ENCODE data around the gene SUFU.

The SUFU gene

GRCh38 chr10:102610441-102610887, 106.7 kb downstream of the SUFU start:
- WGBS: 13% methylated on average over 10 of the region's 10 CpGs
- H4K91ac ChIP-seq (ENCODE audit: low read length): no peak overlapping the region
- H2BK5ac ChIP-seq (ENCODE audit: low read depth, low read length, poor library complexity, severe bottlenecking): no peak overlapping the region
- peak; percentile 88 for DNase-seq
- H2BK12ac ChIP-seq (ENCODE audit: low read length in 2 of 2): peak overlapping the region in 1 of 2 experiments; percentile 1
- H2AK5ac ChIP-seq (ENCODE audit: low read length, severe bottlenecking): no peak overlapping the region
- H3K4me1 ChIP-seq (ENCODE audit: control insufficient read depth, insufficient read depth, low read depth, low read length): peaks cover 17% of the 10 kb centered on the region
- no peak overlapping the region for H2BK120ac ChIP-seq (ENCODE audit: low read depth, low read length)
- H4K8ac ChIP-seq (ENCODE audit: low read length): no peak overlapping the region
- H3K18ac ChIP-seq (ENCODE audit: low read depth in 1 of 2, low read length in 2 of 2): peak overlapping the region in 1 of 2 experiments; percentile 75
- no peaks in the 10 kb centered on the region for H3K27me3 ChIP-seq (ENCODE audit: control insufficient read depth in 1 of 2, insufficient read depth in 1 of 2, low read length in 2 of 2)
- H3K27ac ChIP-seq (ENCODE audit: low read length, poor library complexity, severe bottlenecking): no peak overlapping the region
- H3K14ac ChIP-seq (ENCODE audit: low read length in 2 of 2): no peak overlapping the region
- no peak overlapping the region for H3K23ac ChIP-seq (ENCODE audit: low read length in 2 of 2)
- no peak overlapping the region for H3K4me2 ChIP-seq (ENCODE audit: low read length, poor library complexity, severe bottlenecking)
- no peaks in the 10 kb centered on the region for H3K9me3 ChIP-seq (ENCODE audit: control insufficient read depth, low read length)
- no peak overlapping the region for H2BK15ac ChIP-seq (ENCODE audit: low read depth, poor library complexity, severe bottlenecking)
- H3K4ac ChIP-seq (ENCODE audit: low read depth in 1 of 2, low read length in 2 of 2): no peak overlapping the region
- H3K36me3 ChIP-seq (ENCODE audit: control insufficient read depth in 1 of 2, insufficient read depth in 2 of 2, low read depth in 1 of 2, low read length in 2 of 2): peaks cover 8 to 24% of the 10 kb centered on the region in 2 experiments
- H2AFZ ChIP-seq (ENCODE audit: low read depth, low read length): no peak overlapping the region
- H3K9ac ChIP-seq (ENCODE audit: low read length): peak overlapping the region; percentile 1
- H3K79me1 ChIP-seq (replicated peaks; ENCODE audit: low read length, poor library complexity, severe bottlenecking): peaks cover 14% of the 10 kb centered on the region
- H3K4me3 ChIP-seq (ENCODE audit: insufficient read depth in 1 of 2, low read depth in 1 of 2, low read length in 2 of 2): no peak overlapping the region

DNA sequence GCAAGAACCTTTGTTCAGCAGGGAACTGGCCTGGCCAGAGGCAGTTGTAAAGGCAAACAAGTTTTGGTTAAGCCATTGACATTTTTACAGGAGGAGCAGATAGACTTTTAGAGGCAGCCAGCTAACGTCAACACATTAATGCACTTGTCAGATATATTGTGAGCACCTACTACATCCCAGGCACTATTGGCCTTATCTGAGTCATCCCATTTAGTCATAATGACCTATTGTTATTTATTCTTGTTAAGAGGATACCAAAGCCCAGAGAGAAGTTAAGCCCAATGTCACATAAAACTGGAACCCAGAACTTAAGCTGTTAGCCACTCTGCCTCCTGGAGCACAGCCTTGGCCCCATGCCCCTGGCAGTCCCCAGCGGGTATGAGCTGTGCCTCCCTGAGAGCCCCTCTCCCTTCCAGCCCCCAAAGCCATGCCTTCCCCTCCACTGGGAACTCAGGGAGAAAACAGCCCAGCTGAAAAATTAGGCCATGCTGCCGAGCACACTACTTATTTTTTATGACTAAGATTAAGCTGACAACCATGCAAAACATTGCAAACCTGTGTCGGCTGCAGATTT, 107.8 kb downstream of the SUFU start:
- DNase-seq: peak; percentile 66
- peaks cover 14% of the 10 kb centered on the region for H3K79me1 ChIP-seq (replicated peaks; ENCODE audit: low read length, poor library complexity, severe bottlenecking)
- no peak overlapping the region for H3K14ac ChIP-seq (ENCODE audit: low read length in 2 of 2)
- 26% methylated on average over 3 of the region's 4 CpGs for WGBS
- H3K4me1 ChIP-seq (ENCODE audit: control insufficient read depth, insufficient read depth, low read depth, low read length): peaks cover 16% of the 10 kb centered on the region
- no peak overlapping the region for H3K27ac ChIP-seq (ENCODE audit: low read length, poor library complexity, severe bottlenecking)
- H4K8ac ChIP-seq (ENCODE audit: low read length): no peak overlapping the region
- peak overlapping the region; percentile 27 for H2AK5ac ChIP-seq (ENCODE audit: low read length, severe bottlenecking)
- no peak overlapping the region for H3K4me3 ChIP-seq (ENCODE audit: insufficient read depth in 1 of 2, low read depth in 1 of 2, low read length in 2 of 2)
- H2AFZ ChIP-seq (ENCODE audit: low read depth, low read length): no peak overlapping the region
- peak overlapping the region; percentile 15 to 81 for H2BK12ac ChIP-seq (ENCODE audit: low read length in 2 of 2)
- H4K91ac ChIP-seq (ENCODE audit: low read length): peak overlapping the region; percentile 63
- H3K9ac ChIP-seq (ENCODE audit: low read length): no peak overlapping the region
- H2BK5ac ChIP-seq (ENCODE audit: low read depth, low read length, poor library complexity, severe bottlenecking): no peak overlapping the region
- H3K23ac ChIP-seq (ENCODE audit: low read length in 2 of 2): no peak overlapping the region
- no peaks in the 10 kb centered on the region for H3K9me3 ChIP-seq (ENCODE audit: control insufficient read depth, low read length)
- H2BK120ac ChIP-seq (ENCODE audit: low read depth, low read length): no peak overlapping the region
- no peak overlapping the region for H3K4me2 ChIP-seq (ENCODE audit: low read length, poor library complexity, severe bottlenecking)
- no peaks in the 10 kb centered on the region for H3K27me3 ChIP-seq (ENCODE audit: control insufficient read depth in 1 of 2, insufficient read depth in 1 of 2, low read length in 2 of 2)
- H3K36me3 ChIP-seq (ENCODE audit: control insufficient read depth in 1 of 2, insufficient read depth in 2 of 2, low read depth in 1 of 2, low read length in 2 of 2): peaks cover 20 to 35% of the 10 kb centered on the region in 2 experiments
- no peak overlapping the region for H2BK15ac ChIP-seq (ENCODE audit: low read depth, poor library complexity, severe bottlenecking)
- H3K4ac ChIP-seq (ENCODE audit: low read depth in 1 of 2, low read length in 2 of 2): no peak overlapping the region
- peak overlapping the region; percentile 71 to 77 for H3K18ac ChIP-seq (ENCODE audit: low read depth in 1 of 2, low read length in 2 of 2)

DNA sequence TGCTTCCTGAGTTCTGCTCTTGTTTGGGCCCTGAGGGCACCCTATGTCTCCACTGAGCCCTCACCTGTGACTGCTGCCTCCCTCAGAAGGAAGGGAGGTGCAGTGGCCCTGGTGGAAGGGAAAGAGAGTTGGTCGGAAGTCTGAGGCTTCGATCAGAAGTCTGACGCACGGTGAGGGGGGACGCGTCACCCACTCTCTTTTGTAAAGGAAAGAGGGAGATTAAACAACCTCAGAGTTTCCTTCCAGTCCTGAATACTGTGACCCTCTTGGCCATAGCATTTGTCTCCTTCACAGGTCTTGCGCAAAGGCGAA, 109.1 kb downstream of the SUFU start:
- H2BK15ac ChIP-seq (ENCODE audit: low read depth, poor library complexity, severe bottlenecking): no peak overlapping the region
- peaks cover 11% of the 10 kb centered on the region for H3K79me1 ChIP-seq (replicated peaks; ENCODE audit: low read length, poor library complexity, severe bottlenecking)
- no peak overlapping the region for H4K8ac ChIP-seq (ENCODE audit: low read length)
- no peaks in the 10 kb centered on the region for H3K9me3 ChIP-seq (ENCODE audit: control insufficient read depth, low read length)
- no peaks in the 10 kb centered on the region for H3K27me3 ChIP-seq (ENCODE audit: control insufficient read depth in 1 of 2, insufficient read depth in 1 of 2, low read length in 2 of 2)
- peak overlapping the region in 1 of 2 experiments; percentile 4 for H3K4ac ChIP-seq (ENCODE audit: low read depth in 1 of 2, low read length in 2 of 2)
- H4K91ac ChIP-seq (ENCODE audit: low read length): peak overlapping the region; percentile 65
- no peak overlapping the region for H3K23ac ChIP-seq (ENCODE audit: low read length in 2 of 2)
- H2BK120ac ChIP-seq (ENCODE audit: low read depth, low read length): no peak overlapping the region
- H2BK12ac ChIP-seq (ENCODE audit: low read length in 2 of 2): peak overlapping the region in 1 of 2 experiments; percentile 88
- DNase-seq: no peak
- H3K36me3 ChIP-seq (ENCODE audit: control insufficient read depth in 1 of 2, insufficient read depth in 2 of 2, low read depth in 1 of 2, low read length in 2 of 2): peaks cover 33 to 49% of the 10 kb centered on the region in 2 experiments
- no peak overlapping the region for H3K9ac ChIP-seq (ENCODE audit: low read length)
- H3K18ac ChIP-seq (ENCODE audit: low read depth in 1 of 2, low read length in 2 of 2): peak overlapping the region; percentile 23 to 77
- peaks cover 16% of the 10 kb centered on the region for H3K4me1 ChIP-seq (ENCODE audit: control insufficient read depth, insufficient read depth, low read depth, low read length)
- peak overlapping the region in 1 of 2 experiments; percentile 46 for H3K14ac ChIP-seq (ENCODE audit: low read length in 2 of 2)
- H3K27ac ChIP-seq (ENCODE audit: low read length, poor library complexity, severe bottlenecking): no peak overlapping the region
- no peak overlapping the region for H2AK5ac ChIP-seq (ENCODE audit: low read length, severe bottlenecking)
- H2BK5ac ChIP-seq (ENCODE audit: low read depth, low read length, poor library complexity, severe bottlenecking): no peak overlapping the region
- no peak overlapping the region for H3K4me2 ChIP-seq (ENCODE audit: low read length, poor library complexity, severe bottlenecking)
- 97% methylated on average over 8 of the region's 8 CpGs for WGBS
- H2AFZ ChIP-seq (ENCODE audit: low read depth, low read length): no peak overlapping the region
- H3K4me3 ChIP-seq (ENCODE audit: insufficient read depth in 1 of 2, low read depth in 1 of 2, low read length in 2 of 2): no peak overlapping the region

GRCh38 chr10:102613286-102613685, 109.5 kb downstream of the SUFU start:
- H2BK15ac ChIP-seq (ENCODE audit: low read depth, poor library complexity, severe bottlenecking): peak overlapping the region; percentile 1
- H2AFZ ChIP-seq (ENCODE audit: low read depth, low read length): no peak overlapping the region
- H3K9ac ChIP-seq (ENCODE audit: low read length): no peak overlapping the region
- no peak overlapping the region for H3K27ac ChIP-seq (ENCODE audit: low read length, poor library complexity, severe bottlenecking)
- no peak overlapping the region for H3K4me2 ChIP-seq (ENCODE audit: low read length, poor library complexity, severe bottlenecking)
- H3K14ac ChIP-seq (ENCODE audit: low read length in 2 of 2): peak overlapping the region in 1 of 2 experiments; percentile 46
- no peak for DNase-seq
- WGBS: 93% methylated on average over 7 of the region's 7 CpGs
- peak overlapping the region in 1 of 2 experiments; percentile 61 for H3K23ac ChIP-seq (ENCODE audit: low read length in 2 of 2)
- H3K36me3 ChIP-seq (ENCODE audit: control insufficient read depth in 1 of 2, insufficient read depth in 2 of 2, low read depth in 1 of 2, low read length in 2 of 2): peaks cover 37 to 51% of the 10 kb centered on the region in 2 experiments
- peak overlapping the region; percentile 22 for H4K91ac ChIP-seq (ENCODE audit: low read length)
- no peak overlapping the region for H2BK120ac ChIP-seq (ENCODE audit: low read depth, low read length)
- H3K4me3 ChIP-seq (ENCODE audit: insufficient read depth in 1 of 2, low read depth in 1 of 2, low read length in 2 of 2): no peak overlapping the region
- H3K4ac ChIP-seq (ENCODE audit: low read depth in 1 of 2, low read length in 2 of 2): peak overlapping the region in 1 of 2 experiments; percentile 71
- H2BK12ac ChIP-seq (ENCODE audit: low read length in 2 of 2): peak overlapping the region in 1 of 2 experiments; percentile 88
- H2AK5ac ChIP-seq (ENCODE audit: low read length, severe bottlenecking): no peak overlapping the region
- no peak overlapping the region for H2BK5ac ChIP-seq (ENCODE audit: low read depth, low read length, poor library complexity, severe bottlenecking)
- H3K9me3 ChIP-seq (ENCODE audit: control insufficient read depth, low read length): no peaks in the 10 kb centered on the region
- H3K18ac ChIP-seq (ENCODE audit: low read depth in 1 of 2, low read length in 2 of 2): peak overlapping the region in 1 of 2 experiments; percentile 77
- H3K79me1 ChIP-seq (replicated peaks; ENCODE audit: low read length, poor library complexity, severe bottlenecking): peaks cover 11% of the 10 kb centered on the region
- H3K27me3 ChIP-seq (ENCODE audit: control insufficient read depth in 1 of 2, insufficient read depth in 1 of 2, low read length in 2 of 2): no peaks in the 10 kb centered on the region
- peaks cover 16% of the 10 kb centered on the region for H3K4me1 ChIP-seq (ENCODE audit: control insufficient read depth, insufficient read depth, low read depth, low read length)
- H4K8ac ChIP-seq (ENCODE audit: low read length): no peak overlapping the region

All from mesenchymal stem cell (in vitro differentiated cells and primary cell).